Skeletal muscle satellite cell (primary cell): ENCODE measurements around the gene TFAP2A.

Experiments used
- H3K27me3 ChIP-seq: 2 replicates; pipeline ENCODE4 v1.7.0; 2013; ENCODE audit warnings: low read length; ENCODE audit not compliant: control insufficient read depth, insufficient read depth
- H3K36me3 ChIP-seq: 2 replicates; pipeline ENCODE4 v1.7.0; 2013; ENCODE audit warnings: mild to moderate bottlenecking, control low read depth, low read length; ENCODE audit not compliant: insufficient read depth
- H3K4me1 ChIP-seq: 2 replicates; pipeline ENCODE4 v1.7.0; 2013; ENCODE audit warnings: low read length; ENCODE audit not compliant: control insufficient read depth, insufficient read depth
- H3K4me2 ChIP-seq: 2 replicates; pipeline ENCODE4 v1.7.0; 2013; ENCODE audit warnings: mild to moderate bottlenecking, low read length
- H3K4me3 ChIP-seq: 2 replicates; pipeline ENCODE4 v1.7.0; 2013; ENCODE audit warnings: low read length
- H3K9ac ChIP-seq: 2 replicates; pipeline ENCODE4 v1.7.0; 2013; ENCODE audit warnings: mild to moderate bottlenecking, low read depth, low read length, moderate library complexity
- H3K9me3 ChIP-seq: replicated peaks from 2 replicates; pipeline ENCODE4 v1.7.0; 2013; ENCODE audit warnings: mild to moderate bottlenecking, control low read depth, low read length

The TFAP2A gene

GRCh38 chr6:10409731-10410206, 5.1 kb downstream of the TFAP2A start:
- Histone ChIP-seq H3K4me3 (no peak overlapping the region), H3K27me3 (peaks cover 86% of the 10 kb centered on the region), H3K9me3 (no peaks in the 10 kb centered on the region), H3K4me1 (peaks cover 25% of the 10 kb centered on the region), H3K36me3 (no peaks in the 10 kb centered on the region), H3K4me2 (no peak overlapping the region), H3K9ac (no peak overlapping the region)

DNA sequence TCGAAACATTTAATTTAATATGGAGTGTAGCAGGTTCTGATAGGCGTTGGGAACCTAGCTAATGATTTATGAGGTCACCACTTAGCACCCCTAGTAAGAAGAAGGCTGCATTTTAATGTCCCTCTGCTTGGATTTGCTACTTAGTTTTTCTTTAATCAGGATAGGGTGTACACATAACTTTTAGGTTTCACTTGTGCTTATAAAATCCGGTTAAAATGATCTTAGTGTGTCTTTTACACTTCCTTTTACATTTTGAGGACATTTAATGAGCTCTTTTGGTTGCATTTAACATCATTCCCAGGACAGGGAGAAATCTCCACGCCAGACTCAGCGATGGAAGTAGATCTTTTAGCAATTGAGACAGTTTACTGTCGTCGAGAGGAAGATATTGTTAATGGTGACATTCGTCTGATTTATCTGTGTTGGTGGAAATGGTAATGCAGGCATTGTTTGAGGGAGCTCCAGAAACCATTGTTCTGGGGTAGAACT, 5.6 kb downstream of the TFAP2A start:
- no peak overlapping the region for H3K4me3 ChIP-seq
- H3K4me2 ChIP-seq = no peak overlapping the region
- H3K4me1 ChIP-seq = peaks cover 24% of the 10 kb centered on the region
- no peak overlapping the region for H3K9ac ChIP-seq
- no peaks in the 10 kb centered on the region for H3K9me3 ChIP-seq
- H3K36me3 ChIP-seq = no peaks in the 10 kb centered on the region
- peaks cover 82% of the 10 kb centered on the region for H3K27me3 ChIP-seq

- H3K27me3 ChIP-seq = peaks cover 74% of the 10 kb centered on the region
- H3K36me3 ChIP-seq = no peaks in the 10 kb centered on the region
- H3K9ac ChIP-seq = no peak overlapping the region
- H3K4me3 ChIP-seq = no peak overlapping the region
- H3K9me3 ChIP-seq = no peaks in the 10 kb centered on the region
- no peak overlapping the region for H3K4me2 ChIP-seq
- H3K4me1 ChIP-seq = peaks cover 26% of the 10 kb centered on the region
Measured at GRCh38 chr6:10408457-10408856, 6.4 kb downstream of the TFAP2A start.

DNA sequence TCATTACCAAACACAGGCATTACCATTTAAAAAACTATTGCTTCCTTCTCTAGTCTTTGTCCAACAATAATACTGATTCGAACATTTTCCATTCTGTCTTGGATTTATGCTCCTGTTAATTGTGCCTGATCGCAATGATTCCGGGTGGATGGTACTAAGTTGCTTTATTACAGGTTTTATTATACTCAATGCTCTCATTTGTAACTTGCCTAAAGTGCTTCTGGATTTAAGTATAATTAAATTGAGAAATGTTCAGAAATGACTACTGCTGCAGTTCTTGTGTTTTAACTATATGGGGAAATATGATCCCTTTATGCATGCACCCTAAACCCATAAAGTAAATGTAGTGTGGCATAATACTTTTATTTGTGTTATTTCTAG, 7.2 kb downstream of the TFAP2A start:
- Histone ChIP-seq H3K4me3 (no peak overlapping the region), H3K9me3 (no peaks in the 10 kb centered on the region)

GRCh38 chr6:10407018-10407673, 7.7 kb downstream of the TFAP2A start:
- H3K4me2 ChIP-seq = no peak overlapping the region
- H3K27me3 ChIP-seq = peaks cover 74% of the 10 kb centered on the region
- no peaks in the 10 kb centered on the region for H3K9me3 ChIP-seq
- H3K4me1 ChIP-seq = peaks cover 21% of the 10 kb centered on the region
- H3K36me3 ChIP-seq = no peaks in the 10 kb centered on the region
- no peak overlapping the region for H3K9ac ChIP-seq
- H3K4me3 ChIP-seq = no peak overlapping the region

More for the DNA sequence above, 7.2 kb downstream of the TFAP2A start:
- no peak overlapping the region for H3K4me2 ChIP-seq
- no peak overlapping the region for H3K9ac ChIP-seq
- no peaks in the 10 kb centered on the region for H3K36me3 ChIP-seq
- peaks cover 21% of the 10 kb centered on the region for H3K4me1 ChIP-seq
- H3K27me3 ChIP-seq = peaks cover 70% of the 10 kb centered on the region

DNA sequence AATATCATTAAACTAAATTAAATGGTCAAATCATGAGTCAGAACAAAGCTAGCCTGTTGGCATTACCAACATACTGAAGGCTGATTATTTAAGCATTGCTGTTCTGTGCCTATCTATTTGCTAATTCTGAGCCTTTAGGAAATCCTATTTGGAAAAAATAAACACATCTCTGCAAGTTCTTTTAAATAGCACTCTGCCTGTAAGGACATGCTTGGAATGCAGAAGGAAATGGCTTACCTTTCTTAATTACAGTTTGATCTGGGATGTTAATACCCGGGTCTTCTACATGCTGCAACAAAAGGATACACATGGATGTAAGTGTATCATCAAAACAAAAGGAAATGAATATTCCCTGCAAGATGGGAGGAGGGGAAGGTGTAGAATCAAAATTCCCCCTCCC, 8.3 kb downstream of the TFAP2A start:
- Histone ChIP-seq H3K4me1 (peaks cover 16% of the 10 kb centered on the region), H3K27me3 (peaks cover 74% of the 10 kb centered on the region), H3K9ac (no peak overlapping the region), H3K4me3 (no peak overlapping the region), H3K4me2 (no peak overlapping the region), H3K36me3 (no peaks in the 10 kb centered on the region), H3K9me3 (no peaks in the 10 kb centered on the region)

DNA sequence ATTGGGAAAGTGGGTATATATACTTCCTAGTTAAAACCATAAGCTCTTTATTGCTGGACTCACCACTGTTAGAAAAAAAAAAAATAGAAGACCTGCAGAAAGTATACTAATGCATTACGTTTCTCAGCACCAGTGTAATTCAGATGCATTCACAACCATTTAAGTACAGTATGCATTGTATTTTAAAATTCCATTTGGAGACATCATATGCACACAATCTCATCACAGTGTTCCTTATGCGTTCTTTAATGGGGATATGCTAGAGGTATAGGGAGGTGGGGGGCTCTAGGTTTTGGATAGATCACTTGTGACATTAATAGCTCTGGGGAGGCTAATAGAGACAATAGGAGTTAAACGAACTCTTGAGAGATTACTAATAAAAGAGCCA, 9.4 kb downstream of the TFAP2A start:
- Histone ChIP-seq H3K27me3 (peaks cover 75% of the 10 kb centered on the region), H3K9ac (no peak overlapping the region), H3K4me3 (no peak overlapping the region), H3K36me3 (no peaks in the 10 kb centered on the region), H3K4me2 (no peak overlapping the region), H3K4me1 (peaks cover 10% of the 10 kb centered on the region), H3K9me3 (no peaks in the 10 kb centered on the region)

- H3K4me2 ChIP-seq = peak overlapping the region; percentile 94
- H3K36me3 ChIP-seq = no peaks in the 10 kb centered on the region
- peaks cover 75% of the 10 kb centered on the region for H3K27me3 ChIP-seq
- H3K4me3 ChIP-seq = peak overlapping the region; percentile 81
- H3K9me3 ChIP-seq = no peaks in the 10 kb centered on the region
- peaks cover 10% of the 10 kb centered on the region for H3K4me1 ChIP-seq
- peak overlapping the region; percentile 60 for H3K9ac ChIP-seq
Measured at GRCh38 chr6:10404799-10405512, 9.9 kb downstream of the TFAP2A start.

DNA sequence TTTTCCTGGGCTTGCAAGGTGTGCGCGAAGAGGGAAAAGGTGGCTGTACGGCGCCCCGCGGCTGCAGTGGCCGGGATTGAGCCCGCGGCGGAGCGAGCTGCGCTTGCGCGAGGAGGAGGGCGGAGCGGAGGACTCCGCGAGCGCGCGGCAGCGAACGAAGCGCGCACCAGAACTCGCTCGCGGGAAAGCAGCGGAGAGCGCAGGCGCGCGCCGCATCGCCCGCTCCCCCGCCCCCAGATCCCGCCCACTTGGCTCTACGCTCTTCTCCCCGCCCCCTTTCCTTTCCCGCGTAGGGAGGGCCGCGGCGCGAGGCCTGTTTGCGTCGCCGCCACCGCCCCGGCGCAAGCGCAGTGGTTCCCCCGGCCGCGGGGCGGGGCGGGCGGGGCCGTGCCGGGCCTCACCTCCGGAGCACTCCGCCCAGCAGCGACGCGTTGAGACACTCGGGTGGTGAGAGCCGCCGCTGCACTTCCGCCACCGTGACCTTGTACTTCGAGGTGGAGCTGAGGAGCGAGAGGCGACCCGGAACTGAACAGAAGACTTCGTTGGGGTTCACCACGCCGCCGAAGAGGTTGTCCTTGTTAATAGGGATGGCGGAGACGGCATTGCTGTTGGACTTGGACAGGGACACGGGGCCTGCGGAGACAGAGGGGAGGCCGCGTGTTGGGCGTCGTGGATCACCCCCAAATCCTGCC, 10.6 kb downstream of the TFAP2A start:
- no peaks in the 10 kb centered on the region for H3K36me3 ChIP-seq
- peaks cover 10% of the 10 kb centered on the region for H3K4me1 ChIP-seq
- H3K9ac ChIP-seq = peak overlapping the region; percentile 75
- H3K9me3 ChIP-seq = no peaks in the 10 kb centered on the region
- H3K4me3 ChIP-seq = peak overlapping the region; percentile 81
- peak overlapping the region; percentile 94 for H3K4me2 ChIP-seq
- peaks cover 75% of the 10 kb centered on the region for H3K27me3 ChIP-seq

- Histone ChIP-seq H3K36me3 (no peaks in the 10 kb centered on the region), H3K9ac (peak overlapping the region; percentile 75), H3K4me1 (peaks cover 10% of the 10 kb centered on the region), H3K4me2 (peak overlapping the region; percentile 94), H3K4me3 (peak overlapping the region; percentile 81), H3K9me3 (no peaks in the 10 kb centered on the region), H3K27me3 (peaks cover 74% of the 10 kb centered on the region)
Measured at GRCh38 chr6:10403385-10404106, 11.3 kb downstream of the TFAP2A start.
